Keratinocyte (primary cell): ENCODE measurements around the gene NUMBL. TPM values are rescaled to one million over a fixed set of nuclear protein-coding genes. Genes with fewer than 3 reads are reported as not detected.

Experiments
- DNase-seq: peaks from one replicate; pipeline ENCODE4 v3.0.0-alpha.2; 2011; ENCODE audit warnings: low read depth, missing footprints, low spot score
- FAIRE-seq: peaks from 2 replicates; lab custom pipeline; 2011; peaks lifted over from hg19 to GRCh38; lab: Jason Lieb, UNC
- H2AFZ ChIP-seq: 2 replicates; pipeline ENCODE4 v1.6.0; 2012; ENCODE audit warnings: low read length, control low read depth, inconsistent platforms; ENCODE audit not compliant: control insufficient read depth
- H3K27ac ChIP-seq: 2 replicates; pipeline ENCODE4 v1.5.1; 2011; ENCODE audit warnings: low read length; ENCODE audit not compliant: control insufficient read depth, insufficient read depth
- H3K27me3 ChIP-seq: 3 replicates; pipeline ENCODE4 v1.6.0; 2011; ENCODE audit warnings: low read length; ENCODE audit not compliant: control insufficient read depth, insufficient read depth; ENCODE audit errors: extremely low read depth
- H3K36me3 ChIP-seq, 2 experiments: 2 replicates in 1 of 2; 3 replicates in 1 of 2; pipeline ENCODE4 v1.5.1; 2011; ENCODE audit warnings: low read length in 2 of 2, mild to moderate bottlenecking in 1 of 2; ENCODE audit not compliant: control insufficient read depth in 2 of 2, insufficient read depth in 2 of 2; ENCODE audit errors: extremely low read depth in 1 of 2
- H3K4me1 ChIP-seq: 3 replicates; pipeline ENCODE4 v1.5.1; 2011; ENCODE audit warnings: low read length; ENCODE audit not compliant: control insufficient read depth, insufficient read depth; ENCODE audit errors: extremely low read depth
- H3K4me2 ChIP-seq: 3 replicates; pipeline ENCODE4 v1.6.0; 2011; ENCODE audit warnings: low read depth, low read length; ENCODE audit not compliant: control insufficient read depth, insufficient read depth; ENCODE audit errors: extremely low read depth
- H3K4me3 ChIP-seq, 3 experiments: fragments of 200-600 bp in 1 of 3; sonication (generic) in 1 of 3; 2 replicates in 2 of 3; 3 replicates in 1 of 3; pipeline ENCODE4 v1.5.1; 2011 to 2016; ENCODE audit warnings: low read length in 3 of 3, mild to moderate bottlenecking in 3 of 3, control low read depth in 2 of 3, inconsistent platforms in 1 of 3, low read depth in 1 of 3, mixed read lengths in 1 of 3, mixed run types in 1 of 3, moderate library complexity in 1 of 3; ENCODE audit not compliant: control insufficient read depth in 2 of 3, insufficient read depth in 2 of 3; ENCODE audit errors: extremely low read depth in 1 of 3
- H3K79me2 ChIP-seq: 2 replicates; pipeline ENCODE4 v1.6.0; 2012; ENCODE audit warnings: low read length; ENCODE audit not compliant: control insufficient read depth, insufficient read depth
- H3K9ac ChIP-seq: 3 replicates; pipeline ENCODE4 v1.6.0; 2011; ENCODE audit warnings: low read length; ENCODE audit not compliant: control insufficient read depth, insufficient read depth; ENCODE audit errors: extremely low read depth
- H3K9me1 ChIP-seq: 3 replicates; pipeline ENCODE4 v1.6.0; 2011; ENCODE audit warnings: low read length; ENCODE audit not compliant: control insufficient read depth, insufficient read depth; ENCODE audit errors: extremely low read depth
- H3K9me3 ChIP-seq: 2 replicates; pipeline ENCODE4 v1.5.1; 2012; ENCODE audit warnings: low read depth, low read length; ENCODE audit not compliant: control insufficient read depth
- H4K20me1 ChIP-seq: 3 replicates; pipeline ENCODE4 v1.6.0; 2011; ENCODE audit warnings: low read length; ENCODE audit not compliant: control insufficient read depth, insufficient read depth; ENCODE audit errors: extremely low read depth
- EZH2 ChIP-seq: IDR thresholded peaks from one replicate; pipeline ENCODE4 v1.6.1; 2012; ENCODE audit warnings: inconsistent platforms, mild to moderate bottlenecking, low read length, moderate library complexity
- dilution Hi-C: fragments of 300-500 bp; cut with MboI; formaldehyde crosslinking; loops from one replicate; pipeline ENCODE4 v1.7.0; 2020; ENCODE audit warnings: low sequenced_read_pairs; ENCODE audit not compliant: extremely low pct_ligation_motif_present
- polyA plus RNA-seq, 5 experiments: library from polyadenylated mRNA; depleted of rRNA in 3 of 5; stranded (reverse) in 3 of 5; stranded (forward) in 1 of 5; unstranded in 1 of 5; fragments of >200 nt; gene quantifications; 1 replicate in 1 of 5; 2 replicates in 3 of 5; 3 replicates in 1 of 5; pipeline versions ENCODE4 v1.2.1 to v1.2.3, GENCODE V29; 2011 to 2012; ENCODE audit warnings: missing spikeins in 2 of 5, low read depth in 1 of 5, low replicate concordance in 1 of 5
- TF ChIP-seq, protein P1 (sequence below), 3 experiments: IDR thresholded peaks in 1 of 3; conservative IDR thresholded peaks in 1 of 3; optimal IDR thresholded peaks in 1 of 3; 2 replicates in 2 of 3; 3 replicates in 1 of 3; pipeline versions ENCODE3 to v1.5.1; 2011; ENCODE audit warnings: low read length in 3 of 3, mild to moderate bottlenecking in 3 of 3, moderate library complexity in 2 of 3, control low read depth in 1 of 3, inconsistent platforms in 1 of 3; ENCODE audit not compliant: insufficient read depth in 2 of 3; ENCODE audit errors: extremely low read depth in 1 of 3

NUMBL gene
- polyA plus RNA-seq, 1 donor (not counting 4 experiments of a cell fraction or from before 2014, with no cell fraction given) = 5.7 TPM

DNA sequence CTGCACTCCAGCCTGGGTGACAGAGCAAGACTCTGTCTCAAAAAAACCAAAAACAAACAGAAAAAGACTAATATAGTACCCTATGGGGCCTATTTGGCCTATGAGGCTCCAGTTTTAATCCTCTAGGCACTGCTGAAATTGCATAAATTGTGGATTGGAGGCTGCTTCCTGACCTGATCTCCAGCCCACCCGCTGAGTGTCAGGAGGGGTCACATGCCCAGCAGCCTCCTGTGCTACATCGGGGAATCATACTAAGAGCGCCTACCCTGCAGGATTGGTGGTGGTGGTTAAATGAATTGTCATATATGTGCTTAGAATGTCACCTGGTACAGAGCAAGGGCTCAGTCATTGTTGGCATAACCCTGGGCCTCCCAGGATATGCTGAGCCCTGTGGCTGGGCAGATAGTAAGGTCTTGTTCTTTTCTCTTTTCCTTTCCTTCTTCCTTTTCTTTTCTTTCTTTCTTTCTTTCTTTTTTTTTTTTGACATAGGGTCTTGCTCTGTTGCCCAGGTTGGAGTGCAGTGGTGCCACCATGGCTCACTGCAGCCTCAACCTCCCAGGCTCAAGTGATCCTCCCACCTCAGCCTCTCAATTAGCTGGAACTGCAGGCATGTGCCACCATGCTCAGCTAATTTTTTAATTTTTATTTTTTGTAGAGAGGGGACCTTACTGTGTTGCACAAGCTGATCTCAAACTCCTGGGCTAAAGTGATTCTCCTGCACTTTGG, 58.0 kb downstream of the NUMBL start:
- Histone ChIP-seq H3K4me1 (peaks cover 13% of the 10 kb centered on the region), H3K9me3 (no peaks in the 10 kb centered on the region), H3K9me1 (peaks cover 3% of the 10 kb centered on the region), H3K79me2 (no peaks in the 10 kb centered on the region), H3K27me3 (no peaks in the 10 kb centered on the region), H3K9ac (no peak overlapping the region), H3K4me2 (no peak overlapping the region), H3K4me3 (no peak overlapping the region), H4K20me1 (no peaks in the 10 kb centered on the region), H3K36me3 (peaks cover 5 to 13% of the 10 kb centered on the region in 2 experiments), H3K27ac (no peak overlapping the region), H2AFZ (no peak overlapping the region)
- DNase-seq (no peak), FAIRE-seq (no peak)
- dilution Hi-C loops = no loop called here
- no peak for TF ChIP-seq EZH2
- TF ChIP-seq, protein P1, sequence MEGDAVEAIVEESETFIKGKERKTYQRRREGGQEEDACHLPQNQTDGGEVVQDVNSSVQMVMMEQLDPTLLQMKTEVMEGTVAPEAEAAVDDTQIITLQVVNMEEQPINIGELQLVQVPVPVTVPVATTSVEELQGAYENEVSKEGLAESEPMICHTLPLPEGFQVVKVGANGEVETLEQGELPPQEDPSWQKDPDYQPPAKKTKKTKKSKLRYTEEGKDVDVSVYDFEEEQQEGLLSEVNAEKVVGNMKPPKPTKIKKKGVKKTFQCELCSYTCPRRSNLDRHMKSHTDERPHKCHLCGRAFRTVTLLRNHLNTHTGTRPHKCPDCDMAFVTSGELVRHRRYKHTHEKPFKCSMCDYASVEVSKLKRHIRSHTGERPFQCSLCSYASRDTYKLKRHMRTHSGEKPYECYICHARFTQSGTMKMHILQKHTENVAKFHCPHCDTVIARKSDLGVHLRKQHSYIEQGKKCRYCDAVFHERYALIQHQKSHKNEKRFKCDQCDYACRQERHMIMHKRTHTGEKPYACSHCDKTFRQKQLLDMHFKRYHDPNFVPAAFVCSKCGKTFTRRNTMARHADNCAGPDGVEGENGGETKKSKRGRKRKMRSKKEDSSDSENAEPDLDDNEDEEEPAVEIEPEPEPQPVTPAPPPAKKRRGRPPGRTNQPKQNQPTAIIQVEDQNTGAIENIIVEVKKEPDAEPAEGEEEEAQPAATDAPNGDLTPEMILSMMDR (optimal IDR thresholded peaks at IDR 0.05 in 1 of 3, IDR thresholded peaks at IDR 0.05 in 1 of 3, conservative IDR thresholded peaks at IDR 0.05 in 1 of 3; ENCODE audit: extremely low read depth in 1 of 3, insufficient read depth in 2 of 3, low read length in 3 of 3) = no peak

DNA sequence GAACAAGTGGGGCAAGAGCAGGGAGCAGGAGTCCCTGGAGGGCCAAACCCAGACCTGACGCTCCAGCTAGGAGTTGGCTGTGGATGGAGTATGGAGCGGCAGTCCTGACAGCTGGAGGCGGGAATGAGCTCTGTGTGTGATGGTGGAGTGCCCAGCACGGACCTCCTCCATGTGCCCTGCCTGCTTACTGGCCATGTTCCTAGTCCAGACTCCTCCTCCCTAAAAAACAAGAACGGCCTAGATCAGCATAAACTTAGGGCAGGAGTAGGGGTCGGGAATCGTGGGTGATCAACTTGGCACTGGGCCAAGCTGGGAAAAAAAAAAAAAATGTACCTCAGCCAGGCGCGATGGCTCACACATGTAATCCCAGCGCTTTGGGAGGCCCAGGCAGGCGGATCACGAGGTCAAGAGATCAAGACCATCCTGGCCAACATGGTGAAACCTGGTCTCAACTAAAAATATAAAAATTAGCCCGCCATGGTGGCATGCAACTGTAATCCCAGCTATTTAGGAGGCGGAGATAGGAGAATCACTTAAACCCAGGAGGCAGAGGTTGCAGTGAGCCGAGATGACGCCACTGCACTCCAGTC, 59.8 kb downstream of the NUMBL start:
- dilution Hi-C loops = no loop called here
- no peaks in the 10 kb centered on the region for H3K79me2 ChIP-seq
- H3K27me3 ChIP-seq = no peaks in the 10 kb centered on the region
- no peak overlapping the region for H3K4me3 ChIP-seq
- H3K9ac ChIP-seq = no peak overlapping the region
- no peaks in the 10 kb centered on the region for H3K9me3 ChIP-seq
- no peak overlapping the region for H2AFZ ChIP-seq
- H4K20me1 ChIP-seq = no peaks in the 10 kb centered on the region
- no peak for FAIRE-seq
- peaks cover 13% of the 10 kb centered on the region for H3K4me1 ChIP-seq
- TF ChIP-seq, protein P1 (optimal IDR thresholded peaks at IDR 0.05 in 1 of 3, IDR thresholded peaks at IDR 0.05 in 1 of 3, conservative IDR thresholded peaks at IDR 0.05 in 1 of 3; ENCODE audit: extremely low read depth in 1 of 3, insufficient read depth in 2 of 3, low read length in 3 of 3) = no peak
- no peak for TF ChIP-seq EZH2
- no peak for DNase-seq
- H3K27ac ChIP-seq = no peak overlapping the region
- peaks cover 19 to 21% of the 10 kb centered on the region in 2 experiments for H3K36me3 ChIP-seq
- peaks cover 3% of the 10 kb centered on the region for H3K9me1 ChIP-seq
- no peak overlapping the region for H3K4me2 ChIP-seq
